HG02610 (cell line): ENCODE data around the gene ATP2C2.
"Not testable (repeated sequence)": the region's sequence is repeated elsewhere in the genome, so short reads cannot be mapped to it uniquely, and the experiment has no call there.

ENCODE experiments used
- ATAC-seq: cut with Tn5 transposase; IDR thresholded peaks from one replicate; pipeline ENCODE4 v1.9.1; 2021; ENCODE audit warnings: mild to moderate bottlenecking, moderate library complexity; ENCODE audit not compliant: unreplicated experiment

The ATP2C2 gene

DNA sequence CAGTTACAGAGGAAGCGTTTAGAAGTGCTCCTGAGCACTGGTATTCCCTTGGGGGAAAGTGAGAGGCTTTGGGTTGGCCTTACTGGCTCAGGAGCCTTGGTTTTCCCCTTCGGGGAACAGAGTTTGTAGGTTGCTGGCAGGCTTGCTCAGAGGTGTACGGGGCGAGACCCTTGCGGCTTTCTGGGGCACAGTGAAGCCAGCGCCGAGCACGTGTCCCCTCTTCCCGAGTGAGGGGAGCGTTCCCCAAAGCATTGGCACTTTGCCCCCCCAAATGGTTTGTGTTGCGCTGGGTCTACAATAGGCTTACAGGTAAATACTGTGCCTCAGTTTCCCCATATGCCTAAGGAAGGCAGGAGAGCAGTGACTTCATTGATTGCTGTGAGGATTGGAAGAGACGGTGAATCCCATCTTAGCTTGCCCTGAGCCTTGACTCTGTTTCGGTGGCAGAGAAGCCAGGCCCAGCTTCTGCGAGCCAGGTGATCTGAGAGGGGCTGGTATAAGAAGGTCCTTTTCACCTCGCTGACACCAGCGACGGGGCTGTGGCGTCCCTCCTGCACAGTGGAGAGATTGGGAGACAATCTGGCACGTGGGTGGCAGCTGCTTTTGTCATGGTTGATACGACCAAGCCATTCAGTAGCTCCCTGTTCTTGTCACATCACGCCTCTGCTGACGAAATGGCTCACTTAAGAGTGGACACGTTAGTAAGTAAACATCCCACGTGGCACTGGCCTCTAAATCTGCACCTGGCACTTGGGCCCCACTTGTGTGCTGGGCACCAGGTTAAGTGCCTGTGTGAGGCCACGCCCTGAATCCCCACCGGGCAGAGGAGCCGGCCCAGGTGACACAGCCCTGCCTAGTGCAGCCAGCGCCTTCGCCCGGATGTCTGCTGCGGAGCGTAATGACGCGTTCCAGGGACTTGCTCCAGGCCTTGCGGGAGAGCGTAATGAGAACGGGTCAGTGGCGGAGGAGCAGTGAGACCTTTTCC lies 81.1 kb downstream of the ATP2C2 start:
- ATAC-seq = no peak

DNA sequence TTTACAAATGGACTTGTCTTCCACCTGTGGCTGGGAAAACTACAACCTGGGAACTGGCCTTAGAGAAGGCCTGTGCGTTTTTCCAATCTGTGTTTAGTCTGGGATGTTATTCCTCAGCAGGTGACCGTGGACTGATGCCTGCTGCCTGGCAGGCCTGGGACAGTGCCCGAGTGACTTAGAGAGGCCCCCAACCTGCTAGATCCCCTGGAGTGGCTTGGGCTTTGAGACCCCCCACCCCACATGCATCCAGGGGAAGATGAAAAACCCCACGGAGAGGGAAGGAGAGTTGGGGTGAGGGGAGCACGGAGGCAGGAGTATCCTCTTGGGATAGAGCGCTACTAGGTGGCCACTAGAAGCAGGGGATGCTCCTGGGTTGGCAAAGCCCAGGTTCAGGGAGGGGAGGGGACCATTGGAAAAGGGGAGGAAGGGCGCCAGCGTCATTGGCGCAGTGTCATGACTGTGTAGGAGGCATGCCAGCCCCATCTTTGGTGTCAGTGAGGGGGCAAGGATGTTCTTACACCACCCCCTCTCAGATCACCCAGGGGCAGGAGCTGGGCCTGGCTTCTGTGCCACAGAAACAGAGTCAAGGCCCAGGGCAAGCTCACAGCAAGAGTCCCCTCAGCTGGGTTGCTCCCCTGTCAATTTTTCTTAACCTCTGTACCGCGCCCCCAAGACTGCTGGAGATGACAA lies 82.0 kb downstream of the ATP2C2 start:
- no peak for ATAC-seq

DNA sequence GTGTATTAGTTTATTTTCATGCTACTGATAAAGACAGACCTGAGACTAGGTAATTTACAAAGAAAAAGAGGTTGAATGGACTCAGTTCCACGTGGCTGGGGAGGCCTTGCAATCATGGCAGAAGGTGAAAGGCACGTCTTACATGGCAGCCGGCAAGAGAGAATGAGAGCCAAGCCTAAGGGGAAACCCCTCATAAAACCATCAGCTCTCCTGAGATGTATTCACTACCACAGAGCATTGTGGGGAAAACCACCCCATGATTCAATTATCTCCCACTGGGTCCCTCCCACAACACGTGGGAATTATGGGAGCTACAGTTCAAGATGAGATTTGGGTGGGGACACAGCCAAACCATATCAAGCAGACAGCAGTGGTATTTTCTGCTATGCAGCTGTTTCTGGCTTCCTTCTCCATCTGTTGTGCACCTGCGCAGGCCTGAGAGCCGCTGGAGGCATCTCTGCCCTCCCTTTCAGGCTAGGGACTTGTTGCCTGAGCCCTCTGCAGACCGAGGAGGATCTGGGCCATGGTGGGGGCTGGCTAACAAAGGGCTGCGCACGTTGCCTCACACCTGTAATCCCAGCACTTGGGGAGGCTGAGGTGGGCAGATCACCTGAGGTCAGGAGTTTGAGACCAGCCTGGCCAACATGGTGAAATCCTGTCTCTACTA lies 82.8 kb downstream of the ATP2C2 start:
- not testable (repeated sequence) for ATAC-seq

DNA sequence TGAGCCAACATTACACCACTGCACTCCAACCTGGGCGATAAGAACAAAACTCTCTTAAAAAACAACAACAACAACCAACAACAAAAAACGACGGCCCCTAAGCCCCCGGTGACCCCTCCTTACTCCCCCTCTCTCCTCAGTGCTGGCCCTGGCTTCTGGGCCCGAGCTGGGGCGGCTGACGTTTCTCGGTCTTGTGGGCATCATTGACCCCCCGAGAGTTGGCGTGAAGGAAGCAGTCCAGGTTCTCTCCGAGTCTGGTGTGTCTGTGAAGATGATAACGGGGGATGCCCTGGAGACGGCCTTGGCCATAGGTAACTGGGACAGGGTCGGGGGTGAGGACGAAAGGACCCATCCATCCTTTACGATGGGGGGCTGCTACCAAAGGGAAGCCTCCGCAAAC lies 83.4 kb downstream of the ATP2C2 start:
- ATAC-seq = no peak

DNA sequence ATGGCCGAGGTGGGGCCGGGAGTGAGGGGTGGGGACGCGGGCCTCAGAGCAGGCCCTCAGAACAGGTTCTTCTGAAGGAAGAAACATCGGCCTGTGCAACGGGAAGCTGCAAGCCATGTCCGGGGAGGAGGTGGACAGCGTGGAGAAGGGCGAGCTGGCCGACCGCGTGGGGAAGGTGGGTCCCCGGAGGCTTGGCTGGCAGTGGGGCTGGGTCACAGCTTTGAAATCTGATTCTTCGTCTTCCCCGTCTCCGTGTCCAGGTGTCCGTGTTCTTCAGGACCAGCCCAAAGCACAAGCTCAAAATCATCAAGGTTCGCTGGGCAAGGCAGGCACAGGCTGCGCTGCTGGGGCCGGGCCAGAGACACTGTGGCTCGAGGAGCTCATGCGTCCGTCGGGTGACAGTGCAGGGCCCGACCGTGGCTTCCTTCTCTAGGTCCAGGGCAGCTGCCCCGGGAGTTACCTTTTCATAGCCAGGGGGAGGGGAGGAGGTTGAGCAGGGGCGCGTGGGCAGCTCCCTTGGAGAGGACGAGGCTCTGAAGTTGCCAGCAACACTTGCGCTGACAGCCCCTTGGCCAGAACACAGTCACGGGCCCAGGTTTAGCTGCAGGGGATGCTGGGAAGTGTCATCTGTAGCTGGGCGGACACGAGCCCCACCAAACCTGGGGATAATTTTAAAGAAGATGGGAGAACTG lies 84.9 kb downstream of the ATP2C2 start:
- ATAC-seq = no peak

DNA sequence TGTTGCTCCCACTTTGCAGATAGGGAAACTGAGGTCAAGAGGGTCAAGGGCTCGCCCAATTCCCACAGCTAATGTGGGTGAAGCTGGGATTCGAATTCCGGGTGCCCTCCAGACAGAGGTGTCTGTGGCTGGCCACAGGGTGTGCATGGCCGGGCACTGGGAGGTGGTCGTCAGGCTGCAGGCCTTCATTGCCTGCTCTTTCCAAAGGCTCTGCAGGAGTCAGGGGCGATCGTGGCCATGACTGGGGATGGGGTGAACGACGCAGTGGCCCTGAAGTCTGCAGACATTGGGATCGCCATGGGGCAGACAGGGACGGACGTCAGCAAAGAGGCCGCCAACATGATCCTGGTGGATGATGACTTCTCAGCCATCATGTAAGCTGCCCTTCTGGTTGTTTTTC lies 86.3 kb downstream of the ATP2C2 start:
- ATAC-seq = no peak

DNA sequence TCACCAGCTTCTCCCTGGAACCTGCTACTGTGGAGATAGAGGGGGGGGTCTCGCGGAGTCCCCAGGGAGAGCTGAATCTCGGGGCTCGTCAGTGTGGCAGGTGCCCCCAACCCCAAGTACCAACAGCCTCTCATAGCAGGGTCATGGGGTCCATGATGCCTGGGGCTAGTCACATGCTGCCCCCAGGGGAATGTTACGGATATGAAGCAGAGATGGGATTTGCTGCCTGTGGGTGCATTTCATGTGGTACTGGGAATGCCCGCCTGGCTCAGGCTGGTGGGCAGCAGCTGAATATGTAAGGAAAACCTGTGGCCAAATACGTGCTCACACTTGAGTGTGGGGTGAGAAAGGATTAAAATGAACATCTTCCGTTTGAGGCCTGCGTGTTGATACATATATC lies 86.7 kb downstream of the ATP2C2 start:
- ATAC-seq = no peak

DNA sequence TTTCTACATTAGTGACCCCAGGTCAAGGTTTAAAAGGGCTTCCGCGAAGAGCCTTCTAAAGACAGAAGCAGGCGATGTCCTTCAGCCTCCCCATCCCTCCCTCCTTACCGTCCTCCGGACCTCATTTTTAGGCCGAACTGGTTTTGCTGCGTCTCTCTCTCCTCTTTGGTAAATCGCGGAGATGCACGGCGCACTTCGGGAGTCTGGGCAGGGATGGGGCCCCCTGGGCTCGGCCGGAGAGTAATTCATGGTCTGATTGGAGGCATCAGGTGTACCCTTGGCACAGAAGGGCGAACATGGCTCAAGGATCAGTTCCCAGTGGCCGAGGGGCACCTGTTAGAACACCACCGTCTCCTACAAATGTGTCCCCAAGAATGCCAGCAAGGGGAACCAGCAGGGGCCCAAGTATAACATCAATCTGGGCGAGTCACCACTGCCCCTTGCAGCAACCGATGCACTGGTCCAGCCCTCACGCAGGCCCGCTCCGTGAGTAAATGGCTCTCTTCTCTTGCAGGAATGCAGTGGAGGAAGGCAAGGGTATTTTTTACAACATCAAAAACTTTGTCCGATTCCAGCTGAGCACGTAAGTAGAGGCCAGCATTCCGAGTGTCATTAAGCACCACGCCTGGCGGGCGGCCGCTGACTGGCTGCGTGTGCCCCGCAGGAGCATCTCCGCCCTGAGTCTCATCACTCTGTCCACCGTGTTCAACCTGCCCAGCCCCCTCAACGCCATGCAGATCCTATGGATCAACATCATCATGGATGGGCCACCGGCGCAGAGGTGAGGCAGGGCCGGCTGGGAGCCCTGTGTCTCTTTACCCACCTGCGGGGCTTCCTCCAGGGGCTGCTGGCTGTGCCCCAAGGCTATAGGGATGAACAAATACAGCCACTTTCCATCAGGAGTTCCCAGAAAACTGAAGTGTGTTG lies 90.5 kb downstream of the ATP2C2 start:
- no peak for ATAC-seq

DNA sequence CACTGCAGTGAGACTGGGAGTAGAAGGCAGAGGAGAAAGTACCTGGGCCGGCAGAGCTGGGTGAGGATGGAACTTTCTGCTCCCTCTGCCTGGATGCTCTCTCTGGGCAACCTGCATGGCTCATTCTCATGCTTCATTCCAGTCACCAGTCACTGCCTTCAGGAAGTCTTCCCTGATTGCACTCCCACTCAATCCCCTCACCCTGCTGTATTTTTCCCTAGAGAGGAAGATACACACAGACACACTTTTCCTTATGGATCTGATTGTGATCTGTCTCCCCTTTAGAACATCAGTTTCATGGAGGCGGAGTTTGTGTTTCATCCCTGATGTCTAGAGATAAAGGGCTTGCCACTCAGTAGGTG lies 91.2 kb downstream of the ATP2C2 start:
- ATAC-seq = no peak

DNA sequence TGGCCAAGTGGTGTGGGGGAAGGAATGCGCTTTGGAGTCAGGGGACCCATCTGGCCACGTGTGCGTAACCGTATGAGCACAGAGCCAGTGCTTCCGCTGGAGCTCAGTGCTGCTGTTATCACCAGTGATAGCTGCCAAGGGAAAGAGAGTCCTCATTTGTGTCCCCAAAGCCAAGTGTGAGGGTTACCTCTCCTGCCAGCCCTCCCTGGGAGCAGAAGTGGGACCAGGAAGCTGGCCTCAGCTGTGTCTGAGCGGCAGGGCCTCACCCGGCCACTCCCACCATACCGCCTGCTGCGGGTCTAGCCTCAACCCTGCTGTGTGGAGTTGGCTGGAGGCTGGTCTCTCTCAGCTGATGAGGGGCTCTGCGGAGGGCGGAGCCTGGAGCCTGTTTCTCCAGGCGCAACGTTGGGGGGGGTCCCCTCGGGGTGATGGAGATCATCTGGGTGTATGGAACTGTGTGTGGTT lies 91.6 kb downstream of the ATP2C2 start:
- ATAC-seq = no peak

DNA sequence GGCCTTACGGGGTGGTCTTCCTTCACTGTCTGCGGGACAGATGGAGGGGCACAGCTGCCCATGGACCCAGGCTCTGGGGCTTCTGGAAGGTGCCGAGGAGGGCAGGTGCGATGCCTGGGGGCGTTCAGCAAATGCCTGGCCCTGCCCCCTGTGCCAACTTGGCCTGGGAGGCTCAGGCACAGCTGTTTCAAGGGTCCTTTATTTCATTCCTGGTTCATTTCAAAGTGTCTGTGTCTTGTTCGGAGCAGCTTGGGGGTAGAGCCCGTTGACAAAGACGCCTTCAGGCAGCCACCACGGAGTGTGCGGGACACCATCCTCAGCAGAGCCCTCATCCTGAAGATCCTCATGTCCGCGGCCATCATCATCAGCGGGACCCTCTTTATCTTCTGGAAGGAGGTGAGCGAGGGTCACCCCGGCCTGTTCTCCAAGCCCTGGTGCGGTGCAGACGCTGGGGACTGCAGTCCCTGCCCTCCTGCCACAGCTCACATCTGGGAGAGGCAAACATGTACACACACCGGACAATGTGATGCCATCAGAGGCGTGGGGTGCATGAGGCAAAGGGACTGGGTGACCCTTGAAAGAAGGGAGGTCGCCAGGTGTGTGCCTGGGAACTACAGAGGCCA lies 92.2 kb downstream of the ATP2C2 start:
- ATAC-seq = no peak

DNA sequence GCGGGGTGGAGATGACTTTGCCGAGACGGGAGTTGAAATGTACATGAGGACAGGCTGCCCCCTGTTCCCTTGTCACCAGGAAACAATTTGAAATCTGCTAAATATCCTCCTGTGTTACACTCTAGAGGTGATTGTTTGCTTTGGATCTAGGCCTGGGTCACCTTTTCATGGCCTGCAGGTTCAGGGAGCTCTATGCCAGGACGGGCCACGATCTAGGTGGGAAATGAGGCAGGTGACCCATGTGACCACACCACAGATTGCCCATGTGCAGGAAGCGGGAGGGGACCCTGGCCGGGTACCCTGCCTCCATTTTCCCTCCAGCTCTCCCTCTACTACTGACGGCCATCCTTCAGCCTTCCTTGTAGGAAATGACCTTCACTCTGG lies 92.7 kb downstream of the ATP2C2 start:
- ATAC-seq = no peak

DNA sequence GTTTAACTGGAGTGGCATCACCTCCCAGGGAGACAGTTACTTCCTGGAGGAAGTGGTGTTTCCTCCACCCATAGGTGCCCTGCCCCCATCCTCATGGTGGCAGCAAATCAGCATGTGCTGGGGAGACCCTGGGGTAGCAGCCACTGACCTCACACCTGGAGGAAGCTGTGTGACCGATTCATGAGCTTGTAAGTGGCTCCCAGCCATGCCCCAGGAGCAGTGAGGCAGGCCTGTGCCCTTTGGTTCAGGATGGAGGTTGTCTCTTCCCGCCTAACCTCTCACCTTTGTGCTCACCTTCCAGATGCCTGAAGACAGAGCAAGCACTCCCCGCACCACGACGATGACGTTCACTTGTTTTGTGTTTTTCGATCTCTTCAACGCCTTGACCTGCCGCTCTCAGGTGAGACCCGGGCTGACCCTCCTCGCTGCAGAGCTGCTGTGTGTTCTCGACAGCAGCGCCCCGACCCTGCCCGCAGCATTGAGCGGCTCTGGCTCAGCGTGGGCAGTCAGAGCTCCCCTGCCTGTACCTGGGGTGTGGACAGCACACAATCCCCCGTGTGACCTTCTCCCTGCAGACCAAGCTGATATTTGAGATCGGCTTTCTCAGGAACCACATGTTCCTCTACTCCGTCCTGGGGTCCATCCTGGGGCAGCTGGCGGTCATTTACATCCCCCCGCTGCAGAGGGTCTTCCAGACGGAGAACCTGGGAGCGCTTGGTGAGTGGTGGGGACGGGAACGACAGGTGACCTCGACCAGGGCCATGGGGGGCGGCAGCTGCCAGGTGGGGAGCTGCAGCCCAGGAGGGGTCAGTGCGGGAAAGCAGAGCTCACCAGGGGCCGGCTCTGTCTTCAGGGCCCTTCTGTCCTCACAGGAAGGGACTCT lies 93.3 kb downstream of the ATP2C2 start:
- ATAC-seq = no peak

DNA sequence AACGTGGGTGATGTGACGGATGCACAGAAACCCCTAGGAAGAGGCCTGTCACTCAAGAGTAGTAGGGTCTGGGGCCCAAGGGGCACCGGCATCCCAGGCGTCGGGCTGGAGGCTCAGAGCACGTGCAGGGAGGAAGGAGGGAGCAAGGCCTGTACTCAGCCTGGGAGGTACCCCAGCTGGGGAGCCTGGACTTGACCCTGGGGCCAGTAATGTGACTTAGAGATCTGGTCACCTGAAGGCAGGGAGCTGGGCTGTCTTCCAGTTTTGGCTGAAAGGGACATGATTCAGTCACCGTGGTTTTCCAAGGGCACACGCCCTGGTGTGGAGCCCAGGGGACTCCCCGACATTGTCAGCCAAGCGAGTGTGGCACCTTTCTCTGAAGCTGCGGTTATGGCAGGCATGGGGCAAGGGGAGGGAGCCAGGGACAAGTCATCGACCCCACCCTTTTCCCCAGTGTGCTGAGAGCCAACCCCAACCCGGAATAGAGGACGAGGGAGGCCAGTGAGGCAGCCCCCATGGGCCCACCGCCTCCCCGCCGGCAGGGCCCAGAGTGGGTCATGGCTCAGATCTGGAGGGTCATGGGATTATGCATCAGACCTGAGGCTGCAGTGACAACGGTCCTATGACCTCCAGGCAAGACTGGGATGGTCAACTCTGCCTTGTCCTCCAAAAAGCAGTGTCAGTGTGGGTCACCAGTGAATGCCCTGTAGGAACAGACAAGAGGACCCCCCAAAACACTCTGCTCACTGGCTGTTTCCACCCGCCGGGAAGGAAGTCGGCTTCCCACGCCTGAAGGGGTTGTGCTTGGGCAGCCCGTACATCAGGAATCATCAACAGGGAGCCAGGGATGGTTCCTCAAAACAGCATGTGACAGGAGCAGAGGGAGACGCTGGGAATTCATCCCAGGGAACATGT lies 94.2 kb downstream of the ATP2C2 start:
- ATAC-seq = no peak

DNA sequence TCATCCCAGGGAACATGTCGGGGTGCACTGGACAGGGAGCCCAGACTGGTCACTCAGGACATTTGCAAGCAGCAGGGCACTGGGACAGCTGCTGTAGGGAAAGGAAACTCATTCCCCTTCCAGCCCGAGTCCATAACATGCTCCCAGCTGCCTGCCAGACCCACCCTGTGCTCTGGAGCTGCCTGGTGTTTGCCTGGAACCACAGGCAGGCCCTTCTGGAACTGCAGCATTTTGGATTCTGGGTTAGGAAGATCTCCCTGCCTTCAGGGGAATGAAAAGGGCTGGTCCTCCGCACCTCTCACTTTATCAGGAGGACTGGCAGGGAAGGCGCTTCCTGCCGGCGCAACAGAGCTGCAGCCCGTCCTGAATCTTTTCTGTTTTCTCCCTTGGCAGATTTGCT lies 94.9 kb downstream of the ATP2C2 start:
- ATAC-seq = no peak

DNA sequence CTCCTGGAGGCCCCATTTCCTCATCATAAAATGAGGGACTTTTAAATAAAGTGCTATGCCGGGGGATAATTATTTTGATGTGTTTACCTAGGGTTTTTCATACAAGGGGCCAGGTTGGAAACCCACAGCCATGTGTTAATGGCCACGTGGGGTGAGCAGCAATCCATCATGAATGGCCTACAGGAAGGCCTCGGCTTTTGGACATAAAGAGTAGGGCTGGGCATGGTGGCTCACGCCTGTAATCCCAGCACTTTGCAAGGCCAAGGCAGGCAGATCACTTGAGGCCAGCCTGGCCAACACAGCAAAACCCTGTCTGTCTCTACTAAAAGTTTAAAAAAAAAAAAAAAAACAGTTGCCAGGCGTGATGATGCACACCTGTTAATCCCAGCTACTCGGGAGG lies 95.8 kb downstream of the ATP2C2 start:
- ATAC-seq = no peak

DNA sequence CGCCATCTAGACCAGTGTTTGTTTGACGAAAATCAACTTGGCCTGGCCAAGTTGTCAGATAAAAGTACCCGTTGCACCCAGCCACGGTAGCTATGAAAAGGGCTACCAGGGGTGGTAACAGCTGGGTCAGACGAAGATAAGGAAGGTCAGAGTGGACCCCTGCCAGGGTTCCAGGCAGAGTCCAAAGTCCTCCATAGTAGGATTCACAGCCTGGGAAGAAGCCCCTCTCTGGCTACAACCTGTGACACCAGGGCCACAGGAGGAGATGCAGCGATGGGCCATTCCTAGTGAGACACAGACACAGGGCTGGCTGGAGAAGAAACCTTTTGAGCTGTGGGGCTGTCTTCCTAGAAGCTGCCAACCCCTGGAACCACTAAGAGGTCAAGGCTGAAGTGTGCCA lies 96.8 kb downstream of the ATP2C2 start:
- no peak for ATAC-seq

DNA sequence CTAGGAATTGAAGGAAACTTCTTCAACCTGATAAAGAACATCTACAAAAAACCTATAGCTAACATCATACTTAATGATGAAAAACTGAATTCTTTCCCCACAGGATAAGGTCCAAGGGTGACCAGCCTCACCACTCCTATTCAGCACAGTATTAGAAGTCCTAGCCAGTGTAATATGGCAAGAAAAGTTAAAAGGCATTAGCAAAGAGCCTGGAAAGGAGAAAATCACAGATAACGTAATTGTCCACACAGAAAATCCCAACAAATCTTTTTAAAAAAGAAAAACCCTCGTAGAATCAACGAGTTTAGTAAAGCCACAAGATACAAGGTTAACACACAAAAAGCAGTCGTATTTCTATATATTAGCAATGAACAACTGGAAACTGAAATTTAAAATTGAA lies 98.4 kb downstream of the ATP2C2 start:
- ATAC-seq = no peak
